Measurements from ENCODE around the gene STARD3. TPM values are rescaled to one million over a fixed set of nuclear protein-coding genes. Genes with fewer than 3 reads are reported as not detected.

STARD3 gene
- total and polyA plus RNA-seq, 2 of the 13 experiments (the other 11 are each of a cell fraction or from before 2014, with no cell fraction given) = 34.6 to 100 TPM

GRCh38 chr17:39624313-39624712 lies 12.6 kb upstream of the STARD3 start:
- ATAC-seq (no peak), FAIRE-seq (no peak), DNase-seq (ENCODE audit: low spot score) (no peak)
- no peak overlapping the region for H3K27ac ChIP-seq (ENCODE audit: extremely low read length, insufficient read depth, low read length)
- peaks cover 16 to 63% of the 10 kb centered on the region in 2 experiments; a peak in 4 of 5 replicates for H3K27me3 ChIP-seq (ENCODE audit: control insufficient read depth in 1 of 2, insufficient read depth in 2 of 2, low read length in 2 of 2)
- H3K36me3 ChIP-seq (replicated peaks in 1 of 2; ENCODE audit: control insufficient read depth in 1 of 2, insufficient read depth in 2 of 2, low read length in 2 of 2) = no peaks in the 10 kb centered on the region
- CTCF ChIA-PET (ENCODE audit: low intra/inter-chr PET ratio, low total read pairs) = interaction anchor here (3.5 to 5.7 kb wide), 4 partner anchors 11 to 130 kb away, joined by 56 to 71 read pairs (median 64); partner anchors contain the start of gene STARD3
- no peaks in the 10 kb centered on the region for H3K9me3 ChIP-seq (ENCODE audit: low read length)
- peaks cover 60% of the 10 kb centered on the region for H3K4me1 ChIP-seq (ENCODE audit: insufficient read depth, low read length)
- BruUV-seq (replicated peaks) = no TSS peak
- in situ Hi-C loops (cut with HindIII; ENCODE audit: extremely low pct_ligation_motif_present, low pct_unique_long_range_greater_than_20kb) (loop anchor here (5.0 kb wide), 3 partner anchors 48 to 128 kb away; no protein-coding TSS in a partner anchor), intact Hi-C loops (cut with micrococcal nuclease; ENCODE audit: unreplicated experiment) (no loop called here)
- H3K79me2 ChIP-seq (ENCODE audit: insufficient read depth, low read length) = no peaks in the 10 kb centered on the region
- no peak overlapping the region for H3K4me3 ChIP-seq (replicated peaks in 1 of 3; ENCODE audit: insufficient read depth in 1 of 3, low read depth in 2 of 3, low read length in 3 of 3)
- no peak overlapping the region for H2AFZ ChIP-seq (ENCODE audit: low read length)
- no peaks in the 10 kb centered on the region for H4K20me1 ChIP-seq (ENCODE audit: insufficient read depth, low read length)
- WGBS (ENCODE audit: low lambda C conversion rate) = 55% methylated on average over 8 of the region's 8 CpGs
- H3K9ac ChIP-seq (ENCODE audit: insufficient read depth, low read depth, low read length) = no peak overlapping the region
- H3K4me2 ChIP-seq (ENCODE audit: low read depth, low read length) = no peak overlapping the region
- POLR2A ChIA-PET = interaction anchor here (1.6 kb wide), 1 partner anchor 11 kb away, joined by 7 read pairs; the partner anchor contains the start of gene STARD3
- no peak for TF ChIP-seq NFYC (CRISPR knock-in tag; IDR thresholded peaks at IDR 0.05)
- TF ChIP-seq ZNF407 (CRISPR knock-in tag; IDR thresholded peaks at IDR 0.05; ENCODE audit: not compliant biosample characterization) = no peak
- TF ChIP-seq ZNF160 (CRISPR knock-in tag; IDR thresholded peaks at IDR 0.05) = no peak
- TF ChIP-seq ZNF775 (CRISPR knock-in tag; IDR thresholded peaks at IDR 0.05; ENCODE audit: borderline replicate concordance) = no peak
- TF ChIP-seq STAT6 (CRISPR knock-in tag; IDR thresholded peaks at IDR 0.05; ENCODE audit: borderline replicate concordance) = no peak
- no peak for TF ChIP-seq SYNCRIP (IDR thresholded peaks at IDR 0.05; ENCODE audit: insufficient read depth, low read depth, low read length)
- no peak for TF ChIP-seq NONO (IDR thresholded peaks at IDR 0.05)
- no peak for TF ChIP-seq NONO (CRISPR knock-in tag; conservative IDR thresholded peaks at IDR 0.05)
- no peak for TF ChIP-seq ZNF710 (CRISPR knock-in tag; IDR thresholded peaks at IDR 0.05; ENCODE audit: borderline replicate concordance)
- no peak for TF ChIP-seq ZNF761 (CRISPR knock-in tag; conservative IDR thresholded peaks at IDR 0.05)

All from HepG2 (cell line).